Stimulated activated CD4-positive, alpha-beta T cell treated with anti-CD3 and anti-CD28 coated beads, Interleukin-4, amount 100 ng/mL, for 4 hours (primary cell): ENCODE measurements around the gene MCC.
"Not testable (repeated sequence)": the region's sequence is repeated elsewhere in the genome, so short reads cannot be mapped to it uniquely, and the experiment has no call there.

Experiments used
- DNase-seq, 2 experiments: peaks; one replicate each; pipeline ENCODE4 v3.0.0-alpha.2; 2020

Gene MCC

DNA sequence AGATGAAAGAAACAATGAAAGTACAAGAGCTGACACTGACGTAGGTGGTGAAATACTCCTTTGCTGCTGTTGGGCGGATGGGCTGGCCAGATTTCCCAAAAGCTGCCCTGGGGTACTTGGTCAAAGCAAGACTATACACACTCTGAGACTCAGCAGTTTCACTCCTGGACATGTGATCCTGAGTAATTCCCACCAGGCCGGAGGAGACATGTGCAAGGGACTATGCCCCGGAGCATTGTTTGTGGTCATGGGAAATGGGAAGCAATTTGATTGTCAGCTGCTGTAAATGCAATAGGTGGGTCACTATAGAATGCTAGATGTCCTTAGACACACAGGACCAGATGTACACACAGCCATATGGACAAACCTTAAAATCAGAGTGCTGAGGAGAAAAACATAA, 395.6 kb downstream of the MCC start:
- DNase-seq: no peak

DNA sequence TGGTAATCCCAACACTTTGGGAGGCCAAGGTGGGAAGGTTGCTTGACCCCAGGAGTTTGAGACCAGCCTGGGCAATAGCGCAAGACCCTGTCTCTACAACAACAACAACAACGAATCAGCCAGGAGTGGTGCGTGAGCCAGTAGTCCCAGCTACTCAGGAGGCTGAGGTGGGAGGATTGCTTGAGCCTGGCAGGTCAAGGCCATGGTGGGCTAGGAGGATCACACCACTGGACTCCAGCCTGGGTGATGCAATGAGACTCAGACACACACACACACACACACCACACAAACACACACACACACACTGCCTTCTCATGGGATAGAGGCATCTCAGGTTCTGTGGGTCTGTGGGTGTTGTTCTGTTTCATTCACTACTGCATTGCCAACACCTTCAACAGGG, 396.6 kb downstream of the MCC start:
- no peak for DNase-seq

DNA sequence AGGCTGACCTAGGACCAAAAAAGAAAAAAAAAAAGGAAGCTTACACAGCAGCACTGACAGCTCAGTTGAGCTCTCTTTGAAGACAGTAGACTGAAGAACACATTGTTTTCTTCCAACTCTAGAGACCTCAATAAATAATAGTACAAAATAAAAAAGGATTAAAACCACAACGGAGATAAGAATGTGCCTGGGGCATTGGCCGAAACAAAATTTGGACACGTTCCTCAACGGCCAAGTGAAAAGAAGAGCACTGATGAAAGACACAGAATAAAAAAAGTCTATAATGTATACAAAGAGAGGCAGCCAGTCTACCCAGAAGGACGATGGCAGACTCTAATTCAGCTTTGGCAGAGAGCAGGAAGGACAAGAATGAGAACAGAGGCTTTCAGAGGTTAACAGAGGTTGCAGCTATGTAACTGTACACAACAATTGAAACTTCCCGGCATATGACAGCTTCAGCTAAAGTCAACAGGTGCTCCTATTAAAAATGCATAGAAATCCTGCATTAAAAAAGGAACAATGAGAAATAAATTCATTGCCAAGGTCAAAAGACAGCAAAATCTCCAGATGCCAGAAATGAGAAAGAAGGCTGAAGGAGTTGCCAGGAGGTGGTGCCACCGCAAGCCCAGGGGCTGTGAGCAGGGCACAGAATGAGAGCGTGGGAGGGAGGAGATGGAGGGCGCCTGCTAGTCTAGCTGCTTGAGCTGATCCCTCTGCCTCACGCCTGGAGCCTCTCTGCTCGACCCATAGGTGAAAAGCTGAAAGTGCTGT, 397.7 kb downstream of the MCC start:
- no peak for DNase-seq

DNA sequence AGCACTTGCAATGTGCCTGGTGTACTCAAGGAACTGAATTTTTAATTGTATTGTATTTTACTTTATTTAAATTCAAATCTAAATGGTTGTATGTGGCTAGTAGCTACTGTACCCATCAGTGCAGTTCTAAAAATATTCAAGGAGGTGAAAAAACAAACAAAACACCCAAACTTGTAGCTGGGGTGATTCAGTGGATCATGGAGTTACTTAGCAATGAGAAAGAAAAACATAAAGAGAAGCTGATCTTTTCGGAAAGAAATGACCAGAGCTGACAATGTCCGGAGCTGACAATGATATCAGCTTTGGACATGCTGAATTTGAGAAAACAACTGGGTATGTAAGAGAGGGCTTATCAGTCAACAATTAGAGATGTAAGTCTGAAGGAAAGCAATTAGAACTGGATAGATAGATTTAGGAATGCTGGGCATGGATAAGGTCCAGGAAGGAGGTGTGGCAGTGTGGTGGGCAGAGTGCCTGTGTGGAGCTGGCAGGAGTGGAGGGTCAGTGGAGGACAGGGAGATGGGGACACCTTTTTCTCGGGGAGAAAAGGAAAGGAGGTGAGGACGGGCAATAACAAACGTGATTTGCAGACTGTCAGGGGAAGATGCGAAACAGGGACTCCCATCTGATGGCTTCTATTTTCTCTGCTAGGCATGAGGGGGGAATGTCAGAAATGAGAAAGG, 398.5 kb downstream of the MCC start:
- DNase-seq: no peak

DNA sequence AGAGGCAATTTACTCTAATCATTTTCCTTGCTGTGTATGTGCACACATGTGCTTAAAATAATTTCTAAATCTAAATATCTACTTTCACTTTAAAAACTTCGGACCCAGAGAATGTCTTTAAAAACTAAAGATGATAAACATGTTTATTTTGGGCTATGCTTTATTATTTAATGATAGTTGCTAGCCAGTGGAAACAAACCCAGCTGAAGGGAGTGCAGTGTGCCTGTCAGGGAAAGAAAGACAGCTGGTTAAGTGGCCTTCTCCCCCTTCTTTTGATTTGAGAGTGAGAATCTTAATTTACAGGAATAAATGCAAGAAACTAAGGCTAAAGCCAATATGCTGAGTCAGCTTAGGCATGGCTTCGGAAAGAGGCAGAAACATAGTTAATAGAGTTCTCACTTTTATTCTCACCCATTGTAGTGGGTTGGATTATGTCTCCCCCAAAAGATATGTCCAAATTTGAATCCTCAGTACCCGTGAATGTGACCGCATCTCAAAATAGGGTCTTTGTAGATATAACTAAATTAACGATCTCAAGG, 400.2 kb downstream of the MCC start:
- DNase-seq: no peak

DNA sequence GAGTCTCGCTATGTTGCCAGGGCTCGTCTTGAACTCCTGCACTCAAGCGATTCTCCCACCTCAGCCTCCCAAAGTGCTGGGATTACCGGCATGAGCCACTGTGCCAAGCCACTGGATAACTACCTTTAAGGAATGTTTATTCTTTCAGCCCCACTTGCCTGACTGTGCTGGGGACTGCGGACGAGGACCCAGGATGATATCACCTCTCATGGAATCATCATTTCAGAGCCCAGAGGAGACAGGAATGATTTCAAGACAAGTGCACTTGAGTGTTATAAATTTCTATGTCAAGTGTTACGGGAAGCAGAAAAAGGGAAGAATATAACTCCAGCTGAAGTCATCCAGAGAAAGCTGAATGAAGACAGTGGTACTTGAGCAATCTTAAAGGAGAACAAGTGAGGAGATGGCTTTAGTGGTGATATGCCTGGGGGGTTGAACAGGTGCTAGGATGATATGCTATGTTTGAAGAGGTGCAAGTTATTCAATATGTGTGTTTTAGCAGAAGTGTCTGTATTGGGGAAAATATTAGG, 402.3 kb downstream of the MCC start:
- DNase-seq: no peak

DNA sequence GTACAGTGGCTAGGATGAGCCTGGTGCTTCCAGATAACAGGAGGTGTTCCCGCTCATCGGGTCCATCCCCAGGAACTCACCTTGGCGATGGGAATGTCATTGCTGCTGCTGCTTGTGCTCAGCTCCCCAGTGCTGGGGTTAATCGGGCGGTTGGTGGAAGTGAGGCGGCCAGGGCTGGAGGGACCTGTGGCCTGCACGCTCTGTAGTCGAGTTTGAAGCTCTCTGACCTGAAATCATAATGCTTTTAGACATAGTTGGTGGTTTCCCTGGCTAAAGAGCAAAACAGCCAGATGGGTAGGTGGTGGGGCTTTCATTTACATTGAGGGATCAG, 403.2 kb downstream of the MCC start:
- no peak for DNase-seq

DNA sequence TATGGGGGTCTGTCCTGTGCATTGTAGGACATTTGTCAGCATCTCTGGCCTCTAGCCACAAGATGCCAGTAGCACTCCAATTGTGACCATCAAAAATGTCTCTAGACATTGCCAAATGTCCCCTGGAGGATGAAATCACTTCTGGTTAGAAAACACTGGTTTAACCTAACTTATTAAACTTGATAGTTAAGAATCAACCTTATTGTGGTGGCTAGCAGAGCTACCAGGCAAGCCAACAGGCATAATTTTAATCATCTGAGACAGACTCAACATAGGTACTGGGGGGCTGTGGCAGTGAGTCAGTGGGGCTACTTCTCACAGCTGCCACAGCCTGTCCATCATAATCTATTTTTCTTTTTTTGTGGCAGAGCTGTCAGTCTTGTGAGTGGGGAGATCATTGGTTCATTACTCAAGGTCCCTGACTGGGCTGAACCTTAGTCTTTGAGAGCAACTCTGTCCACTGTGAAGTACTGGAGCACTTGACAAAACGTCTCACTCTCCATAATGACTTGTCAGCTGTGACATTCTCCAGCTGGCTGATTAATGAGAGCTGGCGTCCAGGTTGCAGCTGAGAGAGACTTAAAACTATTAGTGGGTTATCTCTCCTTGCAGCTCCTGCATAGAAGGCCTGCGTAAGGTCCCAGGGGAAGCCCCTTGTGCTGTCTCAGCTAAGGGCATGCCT, 403.7 kb downstream of the MCC start:
- no peak for DNase-seq

DNA sequence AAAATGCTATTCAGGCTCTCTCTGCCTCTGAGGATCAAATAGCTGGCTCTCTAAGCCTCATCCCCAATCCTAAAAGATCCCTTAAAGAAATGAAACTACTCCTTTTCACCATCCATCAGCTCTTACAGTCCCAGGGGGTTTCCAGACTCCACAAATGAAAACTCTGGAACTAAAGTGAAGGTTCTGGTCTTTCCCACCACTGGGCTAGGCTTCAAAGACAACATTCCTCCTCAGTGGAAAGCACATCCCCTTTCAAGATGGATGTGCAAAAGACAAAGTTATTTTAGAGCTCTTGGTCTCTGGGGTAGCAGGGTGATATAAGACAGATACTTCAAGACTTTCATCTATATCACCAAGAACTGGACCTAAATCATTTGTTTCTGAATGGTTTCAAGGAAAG, 404.8 kb downstream of the MCC start:
- no peak for DNase-seq

DNA sequence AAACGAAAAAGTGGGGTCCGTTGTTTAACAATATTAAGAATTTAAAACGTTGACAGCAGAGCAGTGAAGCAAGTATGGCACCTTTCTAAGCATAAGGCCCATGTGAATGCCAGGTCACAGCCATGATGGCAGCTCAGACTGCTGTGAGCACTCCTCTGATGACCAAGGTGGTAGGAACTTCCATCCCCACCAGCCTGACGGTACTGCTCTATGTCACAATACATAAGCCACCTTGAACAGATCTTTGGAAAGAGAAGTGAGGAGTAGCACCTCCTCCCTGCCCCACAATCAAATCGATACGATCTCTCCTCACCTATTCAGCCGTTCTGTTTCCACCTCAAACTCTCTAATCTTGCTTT, 405.7 kb downstream of the MCC start:
- no peak for DNase-seq

DNA sequence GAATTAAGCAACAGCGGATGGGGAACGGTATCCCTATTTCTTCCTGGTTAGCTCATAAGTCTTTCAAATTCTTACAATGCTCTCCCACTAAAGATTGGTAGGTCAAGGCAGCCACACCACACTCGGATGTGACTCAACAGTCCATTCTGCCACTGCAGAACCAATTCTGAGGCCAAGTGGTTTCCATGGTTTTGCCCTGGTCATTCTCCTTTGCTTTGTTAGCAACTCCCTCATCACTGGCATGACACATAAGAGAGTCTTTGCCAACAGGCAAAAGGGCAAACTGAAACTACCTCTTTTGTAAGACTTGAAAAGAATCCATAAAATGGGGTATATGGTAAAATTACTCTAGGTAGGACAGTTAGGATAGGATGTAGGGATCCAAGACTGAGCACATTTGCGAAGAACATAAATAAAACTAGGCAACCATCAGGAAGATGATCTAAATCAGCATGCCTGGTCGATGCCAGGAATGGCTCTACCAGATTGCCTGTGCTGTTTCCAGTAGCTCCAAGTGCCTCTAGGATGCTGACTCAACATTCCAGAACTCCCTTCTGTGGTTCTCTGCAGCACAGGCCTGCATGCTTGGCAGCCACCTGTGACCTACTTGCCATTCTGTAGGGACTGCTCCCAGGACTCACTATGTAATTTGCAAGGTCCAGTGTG, 406.2 kb downstream of the MCC start:
- no peak for DNase-seq

DNA sequence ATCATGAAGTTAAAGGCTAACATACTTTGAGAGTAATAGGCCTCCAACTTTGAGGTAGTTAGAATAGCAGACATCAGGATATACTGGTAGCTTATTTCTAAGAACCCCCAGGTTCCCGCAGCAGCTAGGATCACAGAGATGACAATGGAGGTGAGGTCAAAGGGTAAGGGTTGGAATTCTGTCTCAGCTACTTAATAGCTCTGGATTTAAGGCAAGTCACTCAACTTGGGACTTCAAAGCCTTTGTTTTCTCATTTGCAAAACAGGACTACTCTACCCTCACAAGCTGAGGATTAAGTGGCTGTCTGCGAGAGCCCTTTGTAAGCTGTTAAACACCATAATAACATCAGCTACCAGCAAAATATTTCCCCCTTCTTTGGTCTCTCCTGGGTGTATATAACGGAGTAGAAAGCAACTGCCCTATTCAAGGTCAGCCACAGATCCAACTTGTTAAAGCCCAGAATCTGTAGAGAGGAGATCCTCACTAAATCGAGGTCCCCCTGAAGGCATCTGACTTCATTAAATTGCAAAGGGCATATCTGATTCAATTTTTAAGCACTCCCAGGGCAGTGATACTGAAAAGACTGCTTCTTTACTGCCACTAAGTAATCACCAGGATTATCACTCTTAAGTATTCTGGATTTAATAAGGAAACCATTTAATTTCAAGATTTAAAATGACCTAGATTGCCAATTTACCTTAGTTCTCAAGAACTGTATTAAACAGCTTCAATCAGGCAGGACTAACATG, 407.0 kb downstream of the MCC start:
- no peak for DNase-seq

DNA sequence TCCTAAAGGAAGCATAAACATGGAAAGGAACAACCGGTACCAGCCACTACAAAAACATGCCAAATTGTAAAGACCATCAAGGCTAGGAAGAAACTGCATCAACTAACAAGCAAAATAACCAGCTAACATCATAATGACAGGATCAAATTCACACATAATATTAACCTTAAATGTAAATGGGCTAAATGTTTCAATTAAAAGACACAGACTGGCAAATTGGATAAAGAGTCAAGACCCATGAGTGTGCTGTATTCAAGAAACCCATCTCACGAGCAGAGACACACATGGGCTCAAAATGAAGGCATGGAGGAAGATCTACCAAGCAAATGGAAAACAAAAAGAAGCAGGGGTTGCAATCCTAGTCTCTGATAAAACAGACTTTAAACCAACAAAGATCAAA, 411.6 kb downstream of the MCC start:
- DNase-seq: not testable (repeated sequence)

DNA sequence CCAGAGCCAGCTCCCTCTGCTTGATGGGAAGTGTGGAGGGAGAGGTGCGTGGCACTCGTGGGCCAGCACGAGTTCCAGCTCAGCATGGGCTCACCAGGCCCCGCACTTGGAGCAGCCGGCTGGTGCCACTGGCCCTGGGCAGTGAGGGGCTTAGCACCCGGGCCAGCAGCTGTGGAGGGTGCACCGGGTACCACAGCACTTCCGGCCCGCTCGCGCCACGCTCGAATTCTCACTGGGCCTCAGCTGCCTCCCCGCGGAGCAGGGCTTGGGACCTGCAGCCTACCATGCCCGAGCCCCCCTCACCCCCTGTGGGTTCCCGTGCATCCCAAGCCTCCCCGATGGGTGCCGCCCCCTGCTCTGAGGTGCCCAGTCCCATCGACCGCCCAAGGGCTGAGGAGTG, 413.2 kb downstream of the MCC start:
- DNase-seq: no peak

DNA sequence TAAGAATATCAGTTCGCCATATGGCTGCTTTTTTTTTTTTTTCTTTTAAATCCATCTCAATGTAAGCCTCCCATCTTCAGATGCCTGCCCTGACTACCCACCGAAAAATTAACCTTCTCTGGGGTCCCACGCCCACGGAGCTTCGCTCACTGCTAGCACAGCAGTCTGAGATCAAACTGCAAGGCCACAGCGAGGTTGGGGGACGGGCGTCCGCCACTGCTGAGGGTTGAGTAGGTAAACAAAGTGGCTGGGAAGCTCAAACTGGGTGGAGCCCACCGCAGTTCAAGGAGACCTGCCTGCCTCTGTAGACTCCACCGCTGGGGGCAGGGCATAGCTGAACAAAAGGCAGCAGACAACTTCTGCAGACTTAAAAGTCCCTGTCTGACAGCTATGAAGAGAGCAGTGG, 414.6 kb downstream of the MCC start:
- not testable (repeated sequence) for DNase-seq

DNA sequence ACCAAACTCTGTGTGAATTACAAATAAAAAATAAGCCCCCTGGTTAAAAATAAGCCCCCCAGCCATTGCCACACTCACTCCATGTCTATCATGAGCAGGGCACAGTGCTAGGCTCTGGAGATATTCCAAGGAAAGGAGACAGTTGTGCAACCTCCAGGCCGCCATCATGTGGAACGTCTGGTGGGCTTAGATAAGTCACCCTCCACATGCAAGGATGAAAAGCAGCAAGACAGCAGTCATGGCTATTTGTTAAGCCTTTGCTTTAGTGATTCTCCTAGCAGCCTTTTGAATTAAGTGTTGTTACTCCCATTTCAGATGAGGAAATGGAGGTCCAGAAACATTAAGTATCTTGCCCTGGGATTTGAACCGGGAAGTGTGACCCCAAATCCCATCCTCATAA, 416.9 kb downstream of the MCC start:
- DNase-seq: no peak

DNA sequence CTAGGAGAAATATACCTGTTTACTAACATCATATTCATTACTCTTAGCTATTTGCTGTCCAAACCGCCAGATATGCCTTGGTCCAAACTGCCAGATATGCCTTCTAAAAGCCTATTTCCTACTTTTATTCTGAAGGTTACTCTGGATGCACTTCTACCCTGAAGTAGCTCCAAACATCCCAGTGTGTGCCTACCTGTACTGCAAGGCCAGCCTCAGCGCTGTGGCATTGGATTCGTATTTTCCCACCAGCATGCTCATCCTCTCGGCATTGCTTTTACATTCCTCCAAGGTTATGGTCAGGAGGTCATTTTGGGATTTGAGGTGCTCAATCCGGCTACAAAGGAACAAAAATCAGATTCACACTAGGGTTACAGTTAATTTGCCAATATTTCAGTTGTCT, 417.4 kb downstream of the MCC start:
- no peak for DNase-seq

DNA sequence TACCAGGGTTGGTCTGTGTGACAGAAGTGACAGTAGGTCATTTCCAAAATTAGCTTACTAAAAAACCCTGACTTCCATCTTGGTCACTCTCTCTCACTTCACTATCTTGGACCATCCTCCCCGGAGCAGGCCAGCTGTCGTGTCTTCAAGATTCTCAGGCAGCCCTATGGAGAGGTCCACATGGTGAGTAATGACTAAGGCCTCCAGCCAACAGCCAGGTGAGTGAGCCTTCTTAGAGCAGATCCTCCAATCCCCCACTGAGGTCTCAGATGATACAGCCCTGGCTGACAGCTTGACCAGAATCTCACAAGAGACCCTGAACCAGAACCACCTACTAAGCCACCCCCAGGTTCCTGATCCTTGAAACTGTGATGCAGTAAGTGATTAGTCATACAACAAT, 419.7 kb downstream of the MCC start:
- no peak for DNase-seq

DNA sequence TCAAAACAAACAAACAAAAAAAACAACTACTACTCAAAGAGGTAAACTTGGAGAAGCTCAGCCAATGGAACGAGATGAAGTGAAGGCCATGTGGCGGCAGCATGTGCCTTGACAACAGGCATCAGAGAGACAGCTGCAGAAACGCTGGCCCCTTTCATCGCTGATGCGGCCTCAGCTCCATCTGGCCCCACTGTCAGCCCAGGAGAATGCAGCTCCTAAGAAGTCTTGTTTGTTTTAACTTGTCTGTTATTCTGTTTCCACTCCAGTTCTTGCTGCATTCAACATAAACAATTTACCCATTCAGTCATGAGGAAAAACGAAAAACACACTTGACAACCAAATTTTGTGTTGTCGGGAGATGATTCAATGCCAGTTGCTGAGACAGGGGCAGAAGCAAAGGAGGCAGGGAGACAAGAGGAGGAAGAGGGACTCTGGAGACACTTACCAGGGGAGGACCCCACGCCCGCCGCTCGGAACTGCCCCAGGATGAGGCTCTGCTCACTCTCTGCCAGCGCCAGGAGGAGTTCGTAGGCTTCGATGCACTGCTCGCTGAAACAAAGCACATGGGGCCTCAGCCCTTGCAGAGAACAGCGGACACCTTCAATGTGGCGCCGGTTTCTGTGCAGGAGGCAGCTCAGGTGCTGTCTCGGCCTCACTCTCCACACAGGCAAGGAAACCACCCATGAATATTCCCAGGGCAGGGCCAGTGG, 420.5 kb downstream of the MCC start:
- no peak for DNase-seq

DNA sequence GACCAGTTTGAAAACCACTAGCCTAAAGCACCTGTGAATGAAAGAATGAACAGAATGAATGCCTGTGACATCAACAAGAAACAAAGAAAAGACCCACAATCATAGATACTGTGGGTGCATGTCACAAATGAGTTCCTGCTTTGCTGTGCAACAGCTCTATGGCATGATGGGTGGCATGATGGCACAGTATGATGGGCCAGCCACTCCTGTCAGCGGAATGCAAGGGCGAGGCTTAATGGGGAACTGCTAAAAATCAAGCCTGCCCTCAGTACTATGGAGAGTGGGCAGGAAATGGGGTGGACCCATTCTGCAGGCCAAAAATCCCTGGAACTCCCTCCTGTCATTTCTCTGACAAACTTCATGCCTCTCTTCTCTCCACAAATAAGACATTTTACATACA, 422.6 kb downstream of the MCC start:
- DNase-seq: no peak

DNA sequence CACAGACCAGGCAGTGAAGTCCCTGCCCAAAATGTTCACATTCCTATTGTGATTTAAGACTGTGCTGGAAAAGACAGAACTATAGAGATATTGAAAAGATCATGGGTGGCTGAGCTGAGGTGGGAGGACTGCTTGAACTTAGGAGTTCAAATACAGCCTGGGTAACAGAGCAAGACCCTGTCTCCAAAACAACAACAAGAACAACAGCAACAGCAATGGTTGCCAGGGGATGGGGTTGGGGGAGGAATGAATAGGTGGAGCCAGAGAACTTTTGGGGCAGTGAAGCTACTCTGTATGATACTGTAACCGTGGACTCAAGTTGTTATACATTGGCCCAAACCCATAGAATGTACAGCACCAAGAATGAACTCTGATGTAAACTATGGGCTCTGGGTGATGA, 423.4 kb downstream of the MCC start:
- no peak for DNase-seq

DNA sequence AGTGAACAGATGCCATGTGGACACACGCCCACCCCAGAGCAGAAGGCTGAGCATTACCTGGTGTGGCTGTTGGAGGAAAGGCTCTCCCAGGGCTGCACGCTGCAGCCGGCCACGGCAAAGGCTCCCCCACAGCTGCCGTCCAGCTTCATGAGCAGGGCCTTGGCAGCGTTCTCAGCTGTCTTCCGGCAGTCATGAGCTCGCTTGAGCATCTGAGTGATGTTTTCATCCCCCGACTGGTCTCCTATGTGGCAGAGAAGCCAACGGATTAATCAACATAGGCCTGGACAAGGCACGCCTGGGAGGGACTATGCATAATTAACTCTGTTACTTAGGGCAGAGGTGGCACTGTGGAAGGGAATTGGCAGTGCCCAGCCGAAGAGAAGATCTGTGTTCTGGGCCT, 424.3 kb downstream of the MCC start:
- DNase-seq: no peak
